ENCODE data around the gene P3R3URF. TPM values are rescaled to one million over a fixed set of nuclear protein-coding genes. Genes with fewer than 3 reads are reported as not detected.

The P3R3URF gene
- total RNA-seq, 2 donors from 2014 or later = not detected

- Histone ChIP-seq H3K9me3 (no peaks in the 10 kb centered on the region), H3K27ac (peak overlapping the region; percentile 54 to 84), H3K4me1 (replicated peaks) (peaks cover 14% of the 10 kb centered on the region), H3K27me3 (replicated peaks; ENCODE audit: insufficient read depth) (no peaks in the 10 kb centered on the region), H3K36me3 (peaks cover 0 to 4% of the 10 kb centered on the region in 2 donors), H3K4me3 (no peak overlapping the region)
- no peak for DNase-seq (ENCODE audit: low spot score)
- WGBS = 91% methylated on average over 9 of the region's 9 CpGs
- intact Hi-C loops (cut with DNase I) = no loop called here
- TF ChIP-seq POLR2A (IDR thresholded peaks at IDR 0.05) (no peak), CTCF (IDR thresholded peaks at IDR 0.05) (no peak), POLR2AphosphoS5 (IDR thresholded peaks at IDR 0.05) (no peak)
Observed at GRCh38 chr1:46191033-46191701, 14.9 kb upstream of the P3R3URF start.

- no peak for TF ChIP-seq CTCF (IDR thresholded peaks at IDR 0.05)
- TF ChIP-seq POLR2AphosphoS5 (IDR thresholded peaks at IDR 0.05) = peak; percentile 22
- no peak overlapping the region for H3K4me3 ChIP-seq
- 49% methylated on average over 3 of the region's 3 CpGs for WGBS
- H3K4me1 ChIP-seq (replicated peaks) = peaks cover 14% of the 10 kb centered on the region
- no peaks in the 10 kb centered on the region for H3K27me3 ChIP-seq (replicated peaks; ENCODE audit: insufficient read depth)
- intact Hi-C loops (cut with DNase I) = no loop called here
- DNase-seq (ENCODE audit: low spot score) = no peak
- H3K27ac ChIP-seq = peak overlapping the region; percentile 54 to 84
- H3K9me3 ChIP-seq = no peaks in the 10 kb centered on the region
- H3K36me3 ChIP-seq = peaks cover 0 to 4% of the 10 kb centered on the region in 2 donors
Observed at GRCh38 chr1:46190539-46190938, 14.3 kb upstream of the P3R3URF start.

- intact Hi-C loops (cut with DNase I) = loop anchor here (10.0 kb wide), 1 partner anchor 304 kb away; no protein-coding TSS in a partner anchor
Observed at GRCh38 chr1:46188295-46189030, 12.2 kb upstream of the P3R3URF start.

GRCh38 chr1:46187106-46187869, 11.0 kb upstream of the P3R3URF start:
- Histone ChIP-seq H3K4me3 (no peak overlapping the region), H3K27ac (peak overlapping the region; percentile 83 to 84), H3K9me3 (no peaks in the 10 kb centered on the region), H3K4me1 (replicated peaks) (peaks cover 39% of the 10 kb centered on the region), H3K27me3 (replicated peaks; ENCODE audit: insufficient read depth) (no peaks in the 10 kb centered on the region), H3K36me3 (peaks cover 0 to 4% of the 10 kb centered on the region in 2 donors)
- DNase-seq (ENCODE audit: low spot score) = no peak
- TF ChIP-seq POLR2AphosphoS5 (IDR thresholded peaks at IDR 0.05) (no peak), POLR2A (IDR thresholded peaks at IDR 0.05) (no peak), CTCF (IDR thresholded peaks at IDR 0.05) (no peak)
- intact Hi-C loops (cut with DNase I) = loop anchor here (10.0 kb wide), 1 partner anchor 302 kb away; no protein-coding TSS in a partner anchor
- whole genome bisulfite sequencing = 74% methylated on average over 8 of the region's 8 CpGs

More at GRCh38 chr1:46188295-46189030, 12.2 kb upstream of the P3R3URF start:
- DNase-seq (ENCODE audit: low spot score) = peak; percentile 75
- TF ChIP-seq CTCF (IDR thresholded peaks at IDR 0.05) (no peak), POLR2AphosphoS5 (IDR thresholded peaks at IDR 0.05) (peak; percentile 77)
- Histone ChIP-seq H3K27me3 (replicated peaks; ENCODE audit: insufficient read depth) (no peaks in the 10 kb centered on the region), H3K9me3 (no peaks in the 10 kb centered on the region), H3K4me1 (replicated peaks) (peaks cover 31% of the 10 kb centered on the region), H3K4me3 (no peak overlapping the region), H3K27ac (peak overlapping the region; percentile 83 to 84), H3K36me3 (peaks cover 0 to 4% of the 10 kb centered on the region in 2 donors)
- 50% methylated on average over 6 of the region's 6 CpGs for WGBS

Data from prostate gland (tissue), 2 donors.